GM19467 (cell line): ENCODE measurements around the gene MTRF1L.

Experiments used
- ATAC-seq: cut with Tn5 transposase; IDR thresholded peaks from one replicate; pipeline ENCODE4 v1.9.1; 2021; ENCODE audit warnings: mild to moderate bottlenecking, moderate library complexity; ENCODE audit not compliant: unreplicated experiment

The MTRF1L gene

GRCh38 chr6:153002613-153003365, at the start of gene MTRF1L:
MTRF1L (minus strand) TSS chr6:153002709; CDS start chr6:153002685, 24 bp downstream.
- ATAC-seq = peak; percentile 96

- no peak for ATAC-seq
These were observed 49.3 kb upstream of the MTRF1L start for GRCh38 chr6:153051801-153052200.

- no peak for ATAC-seq
These were observed 46.1 kb upstream of the MTRF1L start for GRCh38 chr6:153048631-153049030.

GRCh38 chr6:153047386-153047785, 44.9 kb upstream of the MTRF1L start:
- ATAC-seq = no peak

GRCh38 chr6:153045271-153045670, 42.8 kb upstream of the MTRF1L start:
- no peak for ATAC-seq

GRCh38 chr6:153044295-153044694, 41.8 kb upstream of the MTRF1L start:
- no peak for ATAC-seq

GRCh38 chr6:153043719-153044118, 41.2 kb upstream of the MTRF1L start:
- no peak for ATAC-seq

GRCh38 chr6:153038378-153039057, 36.0 kb upstream of the MTRF1L start:
- no peak for ATAC-seq

GRCh38 chr6:153034139-153034538, 31.6 kb upstream of the MTRF1L start:
- no peak for ATAC-seq

- no peak for ATAC-seq
These were observed 29.9 kb upstream of the MTRF1L start for GRCh38 chr6:153032255-153032882.

- no peak for ATAC-seq
These were observed 28.9 kb upstream of the MTRF1L start for GRCh38 chr6:153031335-153031955.

- ATAC-seq = no peak
These were observed 26.5 kb upstream of the MTRF1L start for GRCh38 chr6:153028963-153029362.

GRCh38 chr6:153028286-153028685, 25.8 kb upstream of the MTRF1L start:
- ATAC-seq = no peak

- no peak for ATAC-seq
These were observed 25.0 kb upstream of the MTRF1L start for GRCh38 chr6:153027480-153027879.

- no peak for ATAC-seq
These were observed 22.2 kb upstream of the MTRF1L start for GRCh38 chr6:153024709-153025017.

- peak; percentile 97 for ATAC-seq
These were observed 21.6 kb upstream of the MTRF1L start for GRCh38 chr6:153023977-153024708.

GRCh38 chr6:153018355-153018754, 15.8 kb upstream of the MTRF1L start:
- ATAC-seq = no peak

GRCh38 chr6:153016846-153017245, 14.3 kb upstream of the MTRF1L start:
- no peak for ATAC-seq

- no peak for ATAC-seq
These were observed 12.7 kb upstream of the MTRF1L start for GRCh38 chr6:153015094-153015640.

- no peak for ATAC-seq
These were observed 10.9 kb upstream of the MTRF1L start for GRCh38 chr6:153013438-153013837.

GRCh38 chr6:153012856-153013255, 10.3 kb upstream of the MTRF1L start:
- ATAC-seq = no peak
